Measurements from ENCODE around the gene CBLL1. TPM values are rescaled to one million over a fixed set of nuclear protein-coding genes. Genes with fewer than 3 reads are reported as not detected.

The CBLL1 gene
- total and polyA plus RNA-seq, 2 of the 4 experiments (the other 2 are of a cell fraction) = 15.6 to 19.0 TPM

DNA sequence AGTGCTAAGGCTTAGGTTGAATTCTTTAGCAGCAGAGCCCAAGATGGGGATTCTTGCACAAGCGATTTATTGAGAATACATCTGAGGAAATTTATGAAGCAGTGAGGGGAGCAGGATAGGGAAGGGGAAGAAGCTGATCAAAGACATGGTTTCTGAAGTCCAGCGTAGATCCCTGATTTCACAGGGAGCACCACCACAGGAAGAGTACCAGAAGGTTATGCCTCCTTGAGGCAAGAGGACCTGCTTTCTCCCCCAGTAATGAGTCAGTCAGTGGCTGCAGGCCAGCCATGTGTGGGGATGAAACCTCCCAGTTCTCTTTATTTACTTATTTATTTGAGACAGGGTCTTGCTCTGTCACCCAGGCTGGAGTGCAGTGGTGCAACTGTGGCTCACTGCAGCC lies 35.0 kb upstream of the CBLL1 start:
- H2AK9ac ChIP-seq (replicated peaks; ENCODE audit: low read depth, low read length, poor library complexity) = peak overlapping the region; percentile 37
- ChIA-PET CTCF (interaction anchor here (0.8 kb wide), 1 partner anchor 14 kb away, joined by 3 read pairs; no protein-coding TSS in a partner anchor), POLR2A (ENCODE audit: unreplicated experiment) (interaction anchor here (0.6 kb wide), 1 partner anchor 20 kb away, joined by 3 read pairs; no protein-coding TSS in a partner anchor)
- 83% methylated on average over 1 of the region's 2 CpGs; no CpG with 5 or more reads in 1 of the 2 experiments for WGBS, 2 experiments (ENCODE audit: extremely low coverage in 2 of 2, insufficient read length in 1 of 2)
- no peaks in the 10 kb centered on the region for H3K79me1 ChIP-seq (ENCODE audit: low read depth in 1 of 2, low read length in 2 of 2)
- dilution Hi-C loops (cut with HindIII; ENCODE audit: low sequenced_read_pairs, unreplicated experiment) = loop anchor here (25.0 kb wide), 1 partner anchor 247 kb away; the partner anchor contains the start of gene GPR22
- H3K4me3 ChIP-seq (ENCODE audit: insufficient read depth, low read depth, low read length) = no peak overlapping the region
- no peak overlapping the region for H3K23ac ChIP-seq (ENCODE audit: low read depth, low read length)
- no peak overlapping the region for H4K8ac ChIP-seq (ENCODE audit: low read depth in 2 of 2, low read length in 2 of 2)
- H4K5ac ChIP-seq (ENCODE audit: low read depth, low read length) = no peak overlapping the region
- BruUV-seq (replicated peaks) = no TSS peak
- intact Hi-C loops (cut with micrococcal nuclease) = no loop called here
- H3K18ac ChIP-seq (ENCODE audit: low read depth, low read length) = no peak overlapping the region
- peak; percentile 23 for DNase-seq
- no peaks in the 10 kb centered on the region for H3K27me3 ChIP-seq (ENCODE audit: control insufficient read depth, insufficient read depth, low read length)
- H3K36me3 ChIP-seq (ENCODE audit: control insufficient read depth, insufficient read depth, low read length) = no peaks in the 10 kb centered on the region
- no peak overlapping the region for H3K9ac ChIP-seq (ENCODE audit: low read depth, low read length)
- TF ChIP-seq CEBPB (IDR thresholded peaks at IDR 0.05; ENCODE audit: low read depth, low read length) = no peak
- no peak for TF ChIP-seq CHD1 (IDR thresholded peaks at IDR 0.05; ENCODE audit: low read depth, low read length)
- TF ChIP-seq SMC3 (IDR thresholded peaks at IDR 0.05; ENCODE audit: low read depth, low read length) = no peak
- TF ChIP-seq MXI1 (IDR thresholded peaks at IDR 0.05; ENCODE audit: borderline replicate concordance, low read depth, low read length) = no peak
- TF ChIP-seq, protein P1, sequence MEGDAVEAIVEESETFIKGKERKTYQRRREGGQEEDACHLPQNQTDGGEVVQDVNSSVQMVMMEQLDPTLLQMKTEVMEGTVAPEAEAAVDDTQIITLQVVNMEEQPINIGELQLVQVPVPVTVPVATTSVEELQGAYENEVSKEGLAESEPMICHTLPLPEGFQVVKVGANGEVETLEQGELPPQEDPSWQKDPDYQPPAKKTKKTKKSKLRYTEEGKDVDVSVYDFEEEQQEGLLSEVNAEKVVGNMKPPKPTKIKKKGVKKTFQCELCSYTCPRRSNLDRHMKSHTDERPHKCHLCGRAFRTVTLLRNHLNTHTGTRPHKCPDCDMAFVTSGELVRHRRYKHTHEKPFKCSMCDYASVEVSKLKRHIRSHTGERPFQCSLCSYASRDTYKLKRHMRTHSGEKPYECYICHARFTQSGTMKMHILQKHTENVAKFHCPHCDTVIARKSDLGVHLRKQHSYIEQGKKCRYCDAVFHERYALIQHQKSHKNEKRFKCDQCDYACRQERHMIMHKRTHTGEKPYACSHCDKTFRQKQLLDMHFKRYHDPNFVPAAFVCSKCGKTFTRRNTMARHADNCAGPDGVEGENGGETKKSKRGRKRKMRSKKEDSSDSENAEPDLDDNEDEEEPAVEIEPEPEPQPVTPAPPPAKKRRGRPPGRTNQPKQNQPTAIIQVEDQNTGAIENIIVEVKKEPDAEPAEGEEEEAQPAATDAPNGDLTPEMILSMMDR (conservative IDR thresholded peaks at IDR 0.05; ENCODE audit: low read depth, low read length) = no peak
- TF ChIP-seq RCOR1 (IDR thresholded peaks at IDR 0.05; ENCODE audit: insufficient replicate concordance, low read length) = no peak
- no peak for TF ChIP-seq RAD21 (IDR thresholded peaks at IDR 0.05; ENCODE audit: low read length)
- no peak for TF ChIP-seq BHLHE40 (IDR thresholded peaks at IDR 0.05; ENCODE audit: low read depth, low read length)
- TF ChIP-seq, protein P2, sequence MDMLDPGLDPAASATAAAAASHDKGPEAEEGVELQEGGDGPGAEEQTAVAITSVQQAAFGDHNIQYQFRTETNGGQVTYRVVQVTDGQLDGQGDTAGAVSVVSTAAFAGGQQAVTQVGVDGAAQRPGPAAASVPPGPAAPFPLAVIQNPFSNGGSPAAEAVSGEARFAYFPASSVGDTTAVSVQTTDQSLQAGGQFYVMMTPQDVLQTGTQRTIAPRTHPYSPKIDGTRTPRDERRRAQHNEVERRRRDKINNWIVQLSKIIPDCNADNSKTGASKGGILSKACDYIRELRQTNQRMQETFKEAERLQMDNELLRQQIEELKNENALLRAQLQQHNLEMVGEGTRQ (IDR thresholded peaks at IDR 0.05; ENCODE audit: low read depth, low read length) = no peak
- TF ChIP-seq FOS (IDR thresholded peaks at IDR 0.05; ENCODE audit: low read depth, low read length) = no peak
- TF ChIP-seq MAZ (IDR thresholded peaks at IDR 0.05; ENCODE audit: borderline replicate concordance, low read depth, low read length) = no peak
- no peak for TF ChIP-seq RFX5 (IDR thresholded peaks at IDR 0.05; ENCODE audit: low read depth, low read length)
- no peak for TF ChIP-seq MAFK (IDR thresholded peaks at IDR 0.05; ENCODE audit: low read depth, low read length)
- TF ChIP-seq NFE2L2 (IDR thresholded peaks at IDR 0.05; ENCODE audit: low read depth, low read length) = no peak
- TF ChIP-seq, protein P3, sequence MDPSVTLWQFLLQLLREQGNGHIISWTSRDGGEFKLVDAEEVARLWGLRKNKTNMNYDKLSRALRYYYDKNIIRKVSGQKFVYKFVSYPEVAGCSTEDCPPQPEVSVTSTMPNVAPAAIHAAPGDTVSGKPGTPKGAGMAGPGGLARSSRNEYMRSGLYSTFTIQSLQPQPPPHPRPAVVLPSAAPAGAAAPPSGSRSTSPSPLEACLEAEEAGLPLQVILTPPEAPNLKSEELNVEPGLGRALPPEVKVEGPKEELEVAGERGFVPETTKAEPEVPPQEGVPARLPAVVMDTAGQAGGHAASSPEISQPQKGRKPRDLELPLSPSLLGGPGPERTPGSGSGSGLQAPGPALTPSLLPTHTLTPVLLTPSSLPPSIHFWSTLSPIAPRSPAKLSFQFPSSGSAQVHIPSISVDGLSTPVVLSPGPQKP (IDR thresholded peaks at IDR 0.05; ENCODE audit: borderline replicate concordance, low read depth, low read length) = no peak
- no peak for TF ChIP-seq POLR2A (IDR thresholded peaks at IDR 0.05; ENCODE audit: low read depth, low read length)
- H3K56ac ChIP-seq (ENCODE audit: extremely low read depth, insufficient read depth, low read length) = no peak overlapping the region
- in situ Hi-C loops (cut with MboI; ENCODE audit: low sequenced_read_pairs) = no loop called here
- H3K4me1 ChIP-seq (ENCODE audit: control insufficient read depth, insufficient read depth, low read length) = peaks cover 2% of the 10 kb centered on the region; the same call in 1 of the 2 replicates
- H3K14ac ChIP-seq (replicated peaks; ENCODE audit: low read depth, low read length) = no peak overlapping the region
- H3K27ac ChIP-seq (ENCODE audit: insufficient read depth, low read length) = no peak overlapping the region
- H3K9me1 ChIP-seq (ENCODE audit: insufficient read depth, low read length) = peaks cover 3% of the 10 kb centered on the region
- no peak overlapping the region for H4K91ac ChIP-seq (ENCODE audit: insufficient read depth, low read depth, low read length)
- H3K4ac ChIP-seq (ENCODE audit: low read depth, low read length) = no peak overlapping the region; the same call in 1 of the 2 replicates
- H2BK5ac ChIP-seq (ENCODE audit: low read depth, low read length, poor library complexity, severe bottlenecking) = no peak overlapping the region
- no peaks in the 10 kb centered on the region for H3K9me3 ChIP-seq (ENCODE audit: control insufficient read depth, insufficient read depth, low read length)
- H2AK5ac ChIP-seq (ENCODE audit: low read depth, low read length) = no peak overlapping the region
- no peak overlapping the region; the same call in none of the 2 replicates for H2BK20ac ChIP-seq (ENCODE audit: low read depth, low read length)
- ATAC-seq (ENCODE audit: low read depth) = no peak
- no peak overlapping the region for H3K4me2 ChIP-seq (ENCODE audit: low read depth, low read length)
- peak overlapping the region; percentile 46 for H2AFZ ChIP-seq (replicated peaks; ENCODE audit: low read length, poor library complexity)
- no peaks in the 10 kb centered on the region for H4K20me1 ChIP-seq (ENCODE audit: insufficient read depth, low read length)
- peak overlapping the region; percentile 19; the same call in 1 of the 2 replicates for H2BK120ac ChIP-seq (ENCODE audit: low read depth, low read length)
- no peak overlapping the region for H2BK15ac ChIP-seq (ENCODE audit: low read depth, low read length)

All from IMR-90 (cell line).